HG03520 (cell line): ENCODE data around the gene DUXA.
"Not testable (repeated sequence)": the region's sequence is repeated elsewhere in the genome, so short reads cannot be mapped to it uniquely, and the experiment has no call there.

Source experiments
- ATAC-seq: cut with Tn5 transposase; IDR thresholded peaks from one replicate; pipeline ENCODE4 v1.9.1; 2021; ENCODE audit warnings: mild to moderate bottlenecking, moderate library complexity; ENCODE audit not compliant: unreplicated experiment

Gene DUXA

DNA sequence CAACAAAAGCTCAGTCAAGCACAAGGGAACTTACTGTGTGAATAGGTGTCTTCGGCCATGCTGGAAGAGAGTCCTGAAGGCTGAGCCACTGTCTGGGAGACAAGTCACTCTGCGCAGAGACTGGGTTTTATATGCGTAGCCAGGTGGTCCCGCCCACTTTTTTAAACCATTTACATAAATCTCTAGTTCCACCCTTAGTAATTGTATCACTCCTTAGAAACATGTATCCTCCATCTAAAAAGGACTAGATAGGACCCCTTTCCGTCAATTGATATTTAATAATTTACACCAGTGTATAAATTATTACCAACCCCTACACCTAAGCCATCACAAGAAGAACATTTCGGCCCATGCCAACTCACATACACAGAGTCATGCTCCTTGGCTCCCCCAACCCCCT is at the start of gene DUXA:
Gene DUXA, minus strand, starts transcription at position 101 of the 400 bp plus-strand sequence. Its CDS starts 42 bp downstream, at position 59.
- ATAC-seq, result no peak

GRCh38 chr19:57212109-57212508 is 44.8 kb upstream of the DUXA start:
- ATAC-seq, result no peak

DNA sequence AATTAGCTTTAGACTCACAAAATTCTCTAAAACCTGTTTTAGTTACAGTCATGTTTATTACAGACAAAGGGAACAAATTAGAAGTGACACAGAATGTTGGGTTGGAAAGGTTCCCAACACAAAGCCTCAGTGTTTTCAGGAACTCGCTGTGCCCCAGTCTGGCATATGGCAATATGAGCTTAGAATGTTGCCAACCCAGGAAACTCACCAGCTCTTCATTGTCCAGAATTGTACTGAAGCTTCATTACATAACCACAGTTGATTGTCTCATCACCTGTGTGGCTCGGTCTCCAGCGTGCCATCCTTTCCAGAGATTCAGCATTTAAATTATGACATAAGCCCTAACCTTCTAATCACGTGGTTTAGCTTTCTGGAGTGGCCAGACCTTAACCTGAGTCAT is 43.1 kb upstream of the DUXA start:
- ATAC-seq, result no peak

- ATAC-seq, result no peak
Observed at GRCh38 chr19:57202160-57202559, 34.9 kb upstream of the DUXA start.

DNA sequence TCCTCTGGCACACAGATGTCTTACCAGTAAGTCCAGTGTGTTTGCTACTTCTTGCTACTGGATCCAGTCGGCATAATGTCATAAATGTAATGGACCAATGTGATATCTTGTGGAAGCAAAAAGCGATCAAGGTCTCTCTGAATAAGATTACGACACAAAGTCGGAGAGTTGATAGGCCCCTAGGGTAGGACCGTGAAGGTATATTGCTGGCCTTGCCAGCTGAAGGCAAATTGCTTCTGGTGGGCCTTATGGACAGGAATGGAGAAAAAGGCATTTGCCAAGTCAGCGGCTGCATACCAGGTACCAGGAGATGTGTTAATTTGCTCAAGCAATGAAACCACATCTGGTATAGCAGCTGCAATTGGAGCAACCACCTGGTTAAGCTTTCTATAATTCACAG is 30.6 kb upstream of the DUXA start:
- ATAC-seq, result not testable (repeated sequence)

DNA sequence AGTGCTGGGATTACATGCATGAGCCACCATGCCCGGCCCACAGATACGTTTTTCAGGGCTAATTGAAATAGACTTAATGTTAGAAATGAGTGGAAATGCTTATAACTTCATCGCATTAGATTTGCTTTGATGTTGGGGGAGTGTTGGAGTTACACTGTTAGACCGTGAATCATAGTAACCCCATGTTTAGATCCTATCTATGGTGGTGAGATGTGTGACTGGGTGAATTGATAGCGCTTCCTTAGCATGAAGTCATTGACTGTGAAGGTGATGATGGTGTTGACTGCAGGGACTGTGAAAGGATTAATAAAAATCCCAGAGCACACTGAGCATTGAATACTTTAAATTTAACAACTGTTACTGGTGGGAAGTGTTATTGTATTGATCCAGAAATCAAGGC is 25.7 kb upstream of the DUXA start:
- no peak for ATAC-seq

GRCh38 chr19:57192077-57192420 is 24.8 kb upstream of the DUXA start:
- ATAC-seq, result no peak

- peak; percentile 90 for ATAC-seq
Observed at GRCh38 chr19:57191141-57192076, 24.1 kb upstream of the DUXA start, which contains the start of gene ZNF264. TSS of gene ZNF264 (plus strand) at chr19:57191500. CDS start at chr19:57191914, 414 bp downstream.

DNA sequence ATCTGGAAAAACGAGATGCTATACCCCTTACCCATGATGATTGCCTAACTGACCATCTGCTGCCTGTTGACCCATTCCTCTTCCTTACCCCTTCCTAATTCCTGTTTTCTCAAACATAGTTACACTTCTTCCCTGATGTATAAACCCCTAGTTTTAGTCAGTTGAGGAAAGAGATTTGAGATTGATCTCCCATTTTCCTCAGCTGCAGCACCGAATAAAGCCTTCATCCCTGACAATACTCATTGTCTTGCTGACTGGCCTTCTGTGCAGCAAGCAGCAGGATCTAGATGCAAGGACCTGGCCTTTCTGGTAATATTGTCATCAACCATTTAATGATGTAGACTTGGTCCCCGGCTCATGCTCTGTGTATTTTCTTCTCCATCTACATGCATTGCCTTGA is 23.0 kb upstream of the DUXA start:
- no peak for ATAC-seq

GRCh38 chr19:57171551-57172081 is 4.3 kb upstream of the DUXA start:
- no peak for ATAC-seq

DNA sequence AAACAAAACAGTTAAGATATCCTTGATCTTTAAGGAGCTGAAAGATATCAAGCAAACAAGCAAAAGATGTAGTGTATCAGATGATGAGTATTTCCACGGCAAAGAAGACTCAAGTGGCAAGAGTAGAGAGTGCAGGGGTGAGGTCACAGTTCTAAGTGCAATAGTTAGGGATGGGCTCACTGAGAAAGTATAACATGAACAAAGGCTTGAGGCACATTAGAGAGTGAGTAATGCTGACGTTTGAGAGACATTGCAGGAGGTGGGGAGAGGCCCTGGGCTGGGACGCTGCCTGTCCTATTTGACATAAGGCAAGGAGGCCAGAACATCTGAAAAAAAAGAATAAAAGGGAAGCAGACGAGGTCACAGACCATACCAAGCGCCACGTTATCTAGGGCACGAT is 1.4 kb downstream of the DUXA start:
- no peak for ATAC-seq

- ATAC-seq, result no peak
Observed at GRCh38 chr19:57161985-57162539, 5.2 kb downstream of the DUXA start.

GRCh38 chr19:57152921-57153320 is 14.4 kb downstream of the DUXA start:
- ATAC-seq, result no peak

DNA sequence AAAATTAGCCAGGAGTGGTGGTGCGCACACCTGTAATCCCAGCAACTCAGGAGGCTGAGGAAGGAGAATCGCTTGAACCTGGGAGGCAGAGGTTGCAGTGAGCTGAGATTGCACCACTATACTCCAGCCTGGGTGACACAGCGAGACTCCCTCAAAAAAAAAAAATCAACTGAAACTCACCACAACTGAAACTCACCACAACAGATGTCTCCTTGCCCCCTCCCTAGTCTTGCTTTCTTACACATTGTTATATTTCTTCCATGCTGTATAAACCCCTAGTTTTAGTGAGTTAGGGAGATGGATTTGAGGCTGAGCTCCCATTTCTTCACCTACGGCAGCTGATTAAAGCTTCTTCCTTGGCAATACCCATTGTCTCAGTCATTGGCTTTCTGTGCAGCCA is 25.6 kb downstream of the DUXA start:
- no peak for ATAC-seq

GRCh38 chr19:57135797-57136196 is 31.5 kb downstream of the DUXA start:
- no peak for ATAC-seq

DNA sequence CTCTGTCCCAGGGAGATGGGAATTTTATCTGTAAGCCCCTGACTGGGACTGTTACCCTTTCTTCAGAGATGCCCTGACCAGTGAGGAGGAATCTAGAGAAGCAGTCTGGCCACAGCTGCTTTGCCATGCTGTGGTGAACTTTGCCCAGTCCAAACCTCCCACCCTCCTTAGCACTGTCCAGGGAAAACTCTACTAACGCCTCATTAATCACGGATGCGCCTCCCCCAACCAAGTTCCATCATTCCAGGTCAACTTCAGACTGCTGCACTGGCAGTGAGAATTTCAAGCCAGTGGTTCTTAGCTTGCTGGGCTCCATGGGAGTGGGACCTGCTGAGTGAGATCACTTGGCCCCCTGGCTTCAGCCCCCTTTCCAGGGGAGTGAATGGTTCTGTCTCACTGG is 39.9 kb downstream of the DUXA start:
- ATAC-seq, result not testable (repeated sequence)

- no peak for ATAC-seq
Observed at GRCh38 chr19:57123882-57124281, 43.4 kb downstream of the DUXA start.

- ATAC-seq, result no peak
Observed at GRCh38 chr19:57118848-57119247, 48.4 kb downstream of the DUXA start.

GRCh38 chr19:57113501-57113900 is 53.8 kb downstream of the DUXA start:
- not testable (repeated sequence) for ATAC-seq

DNA sequence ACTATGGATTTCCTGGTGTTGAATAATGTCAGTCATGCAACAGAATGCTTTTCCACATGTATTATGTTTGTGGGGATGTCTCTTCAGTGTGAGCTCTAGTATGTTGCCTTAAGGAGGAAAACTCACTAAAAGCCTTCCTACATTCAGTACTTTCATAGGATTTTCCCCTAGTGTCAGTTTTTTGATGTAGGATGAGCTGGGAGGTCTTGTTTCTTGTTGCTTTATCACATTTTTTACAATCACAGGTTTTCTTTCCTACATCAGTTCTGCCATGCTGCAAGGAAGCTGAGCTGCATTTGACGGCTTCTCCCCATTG is 56.0 kb downstream of the DUXA start:
- ATAC-seq, result no peak

DNA sequence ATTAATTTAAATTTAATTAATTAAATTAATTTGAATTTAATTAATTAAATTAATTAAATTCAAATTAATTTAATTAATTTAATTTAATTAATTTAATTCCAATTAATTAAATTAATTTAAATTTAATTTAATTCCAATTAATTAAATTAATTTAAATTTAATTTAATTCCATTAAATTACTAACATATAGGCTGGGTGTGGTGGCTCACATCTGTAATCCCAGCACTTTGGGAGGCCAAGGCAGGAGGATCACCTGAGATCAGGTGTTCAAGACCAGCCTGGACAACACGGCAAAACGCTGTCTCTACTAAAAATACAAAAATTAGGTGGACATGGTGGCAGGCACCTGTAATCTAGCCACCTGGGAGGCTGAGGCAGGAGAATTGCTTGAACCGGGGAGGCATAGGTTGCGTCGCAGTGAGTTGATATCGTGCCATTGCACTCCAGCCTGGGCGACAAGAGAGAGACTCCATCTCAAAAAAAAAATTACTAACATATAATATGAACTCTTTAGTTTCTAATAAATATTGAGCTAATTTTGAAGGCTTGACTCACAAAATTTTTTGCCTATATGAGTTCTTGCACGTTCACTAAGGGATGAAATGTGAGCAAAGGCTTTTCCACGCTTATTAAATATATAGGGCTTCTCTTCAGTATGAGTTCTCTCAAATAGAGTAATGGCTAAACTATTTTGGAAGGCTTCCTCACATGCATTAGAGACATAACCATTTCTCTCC is 56.5 kb downstream of the DUXA start:
- ATAC-seq, result no peak
